Measurements from ENCODE around the gene ING5.

- TF ChIP-seq, protein P1, sequence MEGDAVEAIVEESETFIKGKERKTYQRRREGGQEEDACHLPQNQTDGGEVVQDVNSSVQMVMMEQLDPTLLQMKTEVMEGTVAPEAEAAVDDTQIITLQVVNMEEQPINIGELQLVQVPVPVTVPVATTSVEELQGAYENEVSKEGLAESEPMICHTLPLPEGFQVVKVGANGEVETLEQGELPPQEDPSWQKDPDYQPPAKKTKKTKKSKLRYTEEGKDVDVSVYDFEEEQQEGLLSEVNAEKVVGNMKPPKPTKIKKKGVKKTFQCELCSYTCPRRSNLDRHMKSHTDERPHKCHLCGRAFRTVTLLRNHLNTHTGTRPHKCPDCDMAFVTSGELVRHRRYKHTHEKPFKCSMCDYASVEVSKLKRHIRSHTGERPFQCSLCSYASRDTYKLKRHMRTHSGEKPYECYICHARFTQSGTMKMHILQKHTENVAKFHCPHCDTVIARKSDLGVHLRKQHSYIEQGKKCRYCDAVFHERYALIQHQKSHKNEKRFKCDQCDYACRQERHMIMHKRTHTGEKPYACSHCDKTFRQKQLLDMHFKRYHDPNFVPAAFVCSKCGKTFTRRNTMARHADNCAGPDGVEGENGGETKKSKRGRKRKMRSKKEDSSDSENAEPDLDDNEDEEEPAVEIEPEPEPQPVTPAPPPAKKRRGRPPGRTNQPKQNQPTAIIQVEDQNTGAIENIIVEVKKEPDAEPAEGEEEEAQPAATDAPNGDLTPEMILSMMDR (conservative IDR thresholded peaks at IDR 0.05; ENCODE audit: low read length) = no peak
- TF ChIP-seq EZH2phosphoT487 (IDR thresholded peaks at IDR 0.05; ENCODE audit: borderline replicate concordance, low read depth, low read length) = no peak
Observed at GRCh38 chr2:241775223-241776177, 73.7 kb downstream of the ING5 start.

Data from OCI-LY7 (cell line).